DOHH2 (cell line): ENCODE measurements around the gene TUBA4A.
"Not testable (repeated sequence)": the region's sequence is repeated elsewhere in the genome, so short reads cannot be mapped to it uniquely, and the experiment has no call there.

Experiments used
- CTCF ChIP-seq: fragments of 200-600 bp; sonication (generic); IDR thresholded peaks from one replicate; pipeline ENCODE4 v1.5.1; 2014; ENCODE audit warnings: antibody characterized with exemption, mild to moderate bottlenecking, low read depth, low read length; ENCODE audit not compliant: poor library complexity, severe bottlenecking
- EZH2phosphoT487 ChIP-seq: fragments of 200-600 bp; sonication (generic); IDR thresholded peaks from 2 replicates; pipeline ENCODE4 v1.6.1; 2017; ENCODE audit warnings: borderline replicate concordance, mild to moderate bottlenecking, antibody characterized with exemption, low read length, moderate library complexity, mixed read lengths

GRCh38 chr2:219258942-219259341 is 5.2 kb upstream of the TUBA4A start:
- TF ChIP-seq CTCF, EZH2phosphoT487: not testable (repeated sequence)
